ENCODE measurements around the gene ERC2.

The ERC2 gene

DNA sequence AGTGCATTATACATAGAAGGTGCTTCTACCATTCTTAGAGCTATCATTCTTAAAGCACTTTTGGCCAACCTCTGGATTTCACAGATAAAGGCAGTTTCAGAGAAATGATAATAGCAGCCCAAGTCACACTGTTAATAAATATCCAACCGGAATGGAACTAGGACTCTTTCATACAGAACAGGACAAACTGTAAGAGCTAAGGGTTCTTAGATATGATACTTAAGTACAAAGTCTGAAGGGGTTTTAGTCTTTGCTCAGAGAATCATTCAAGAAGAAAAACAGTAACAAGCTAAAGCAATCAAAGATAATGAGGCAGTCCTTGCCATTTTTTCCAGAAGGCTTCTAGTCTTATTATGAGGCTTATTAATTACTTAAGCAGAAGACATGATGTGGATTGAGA is 239.0 kb downstream of the ERC2 start:
- Mint-ChIP-seq H3K27ac (no peak overlapping the region), H3K4me3 (no peak overlapping the region), H3K36me3 (ENCODE audit: low read depth) (no peaks in the 10 kb centered on the region), H3K27me3 (ENCODE audit: low read depth) (no peaks in the 10 kb centered on the region), H3K4me1 (no peaks in the 10 kb centered on the region), H3K9me3 (no peaks in the 10 kb centered on the region)
- TF ChIP-seq, protein P1, sequence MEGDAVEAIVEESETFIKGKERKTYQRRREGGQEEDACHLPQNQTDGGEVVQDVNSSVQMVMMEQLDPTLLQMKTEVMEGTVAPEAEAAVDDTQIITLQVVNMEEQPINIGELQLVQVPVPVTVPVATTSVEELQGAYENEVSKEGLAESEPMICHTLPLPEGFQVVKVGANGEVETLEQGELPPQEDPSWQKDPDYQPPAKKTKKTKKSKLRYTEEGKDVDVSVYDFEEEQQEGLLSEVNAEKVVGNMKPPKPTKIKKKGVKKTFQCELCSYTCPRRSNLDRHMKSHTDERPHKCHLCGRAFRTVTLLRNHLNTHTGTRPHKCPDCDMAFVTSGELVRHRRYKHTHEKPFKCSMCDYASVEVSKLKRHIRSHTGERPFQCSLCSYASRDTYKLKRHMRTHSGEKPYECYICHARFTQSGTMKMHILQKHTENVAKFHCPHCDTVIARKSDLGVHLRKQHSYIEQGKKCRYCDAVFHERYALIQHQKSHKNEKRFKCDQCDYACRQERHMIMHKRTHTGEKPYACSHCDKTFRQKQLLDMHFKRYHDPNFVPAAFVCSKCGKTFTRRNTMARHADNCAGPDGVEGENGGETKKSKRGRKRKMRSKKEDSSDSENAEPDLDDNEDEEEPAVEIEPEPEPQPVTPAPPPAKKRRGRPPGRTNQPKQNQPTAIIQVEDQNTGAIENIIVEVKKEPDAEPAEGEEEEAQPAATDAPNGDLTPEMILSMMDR (IDR thresholded peaks at IDR 0.05; ENCODE audit: unreplicated experiment in 3 of 3): no peak

DNA sequence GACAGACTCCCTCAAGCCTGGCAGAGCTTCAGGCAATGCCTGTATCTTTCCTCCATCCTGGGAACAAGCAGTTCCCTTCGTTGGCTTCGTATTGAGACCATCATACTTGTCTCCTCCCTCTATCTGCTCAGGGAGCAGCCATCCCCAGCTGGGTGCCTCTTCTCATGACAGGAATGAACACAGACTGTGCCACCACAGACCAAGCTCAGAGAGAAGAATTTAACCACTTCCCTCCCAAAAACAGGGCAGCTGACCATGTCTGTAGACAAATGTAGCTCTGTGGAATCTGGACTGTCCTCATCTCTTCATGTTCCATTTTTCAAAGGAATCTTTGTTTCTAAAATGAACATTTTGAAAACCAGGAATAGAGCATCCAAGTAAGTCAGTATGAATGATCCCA is 245.4 kb downstream of the ERC2 start:
- no peaks in the 10 kb centered on the region for H3K4me1 Mint-ChIP-seq
- H3K9me3 Mint-ChIP-seq: no peaks in the 10 kb centered on the region
- H3K27me3 Mint-ChIP-seq (ENCODE audit: low read depth): no peaks in the 10 kb centered on the region
- H3K4me3 Mint-ChIP-seq: no peak overlapping the region
- TF ChIP-seq, protein P1 (IDR thresholded peaks at IDR 0.05; ENCODE audit: unreplicated experiment in 3 of 3): no peak
- H3K36me3 Mint-ChIP-seq (ENCODE audit: low read depth): no peaks in the 10 kb centered on the region
- no peak overlapping the region for H3K27ac Mint-ChIP-seq

DNA sequence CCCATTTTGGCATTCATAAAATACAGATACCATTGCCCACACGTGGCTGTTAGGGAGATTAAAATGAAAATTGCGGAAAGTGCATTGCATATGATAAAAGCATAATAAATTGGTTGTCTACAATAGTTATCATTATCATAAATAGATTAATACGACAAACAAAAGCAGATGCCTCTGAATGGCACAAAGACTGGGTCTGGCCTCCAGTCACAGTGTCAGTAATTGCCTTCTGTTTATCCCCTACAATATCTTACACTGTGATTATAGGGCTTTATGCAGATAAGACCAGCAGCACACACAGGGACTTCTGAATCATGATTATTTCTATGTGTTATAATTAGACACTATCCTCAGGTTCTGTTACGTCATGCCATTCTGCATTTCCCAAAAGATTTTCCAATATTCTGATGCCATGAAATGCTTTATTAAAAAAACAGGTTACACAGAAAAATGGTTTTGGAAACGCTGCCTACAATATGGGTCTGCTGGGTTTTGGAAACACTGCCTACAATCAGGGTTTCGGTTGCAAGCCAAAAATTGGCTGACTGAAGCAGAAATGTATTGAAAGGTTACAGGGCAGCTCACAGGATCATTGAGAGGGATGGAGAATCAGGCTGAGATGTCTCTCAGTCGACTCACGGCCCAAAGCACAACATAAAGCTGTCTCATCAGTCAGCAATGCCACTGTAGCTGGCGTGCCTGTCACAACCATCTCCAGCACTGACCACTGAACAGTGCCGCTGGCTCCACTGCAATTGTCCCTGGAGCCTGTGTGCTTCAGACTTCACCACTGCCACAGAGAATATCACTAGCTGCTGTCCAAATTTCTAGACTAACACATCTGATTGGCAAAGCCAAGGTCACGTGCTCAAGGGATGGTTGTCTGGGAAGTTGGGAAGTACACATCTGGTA is 248.1 kb downstream of the ERC2 start:
- no peaks in the 10 kb centered on the region for H3K4me1 Mint-ChIP-seq
- no peak overlapping the region for H3K4me3 Mint-ChIP-seq
- TF ChIP-seq, protein P1 (IDR thresholded peaks at IDR 0.05; ENCODE audit: unreplicated experiment in 3 of 3): no peak
- H3K36me3 Mint-ChIP-seq (ENCODE audit: low read depth): no peaks in the 10 kb centered on the region
- H3K27me3 Mint-ChIP-seq (ENCODE audit: low read depth): no peaks in the 10 kb centered on the region
- H3K27ac Mint-ChIP-seq: no peak overlapping the region
- H3K9me3 Mint-ChIP-seq: peaks cover 9% of the 10 kb centered on the region

DNA sequence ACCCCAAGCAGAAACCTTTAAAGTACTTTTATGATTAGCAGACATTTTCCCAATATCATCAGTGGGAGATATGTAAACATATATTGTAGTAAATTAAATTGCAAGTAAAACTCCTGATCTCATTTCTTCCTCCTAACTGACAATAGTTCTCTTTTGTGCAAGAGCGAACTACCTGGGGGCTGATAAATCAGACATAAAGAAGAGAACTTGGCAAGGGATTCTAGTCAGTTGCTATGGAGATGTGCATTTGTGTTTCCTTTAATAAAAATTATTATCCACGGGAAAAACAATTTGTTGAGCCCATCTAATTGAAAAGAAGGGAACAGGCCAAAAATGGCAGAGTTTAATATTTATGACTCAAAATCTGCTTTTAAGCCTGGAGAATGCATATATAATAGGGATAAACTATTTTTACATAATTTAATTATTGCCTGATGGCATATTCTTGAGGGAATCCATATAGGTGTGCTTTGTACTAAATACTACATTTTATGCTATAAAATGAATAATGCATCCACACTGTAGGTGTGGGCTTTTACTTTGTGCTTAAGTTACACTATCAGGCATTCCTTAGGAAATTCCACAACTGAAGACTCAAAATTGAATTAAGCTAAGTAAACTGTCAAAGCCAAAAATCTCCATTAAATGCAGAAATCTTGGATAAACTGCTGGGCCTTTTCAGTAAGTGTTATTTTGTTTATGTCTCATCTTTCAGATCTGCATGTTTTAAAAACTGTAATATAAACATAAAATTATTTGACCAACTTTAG is 258.1 kb downstream of the ERC2 start:
- H3K9me3 Mint-ChIP-seq: peaks cover 18% of the 10 kb centered on the region
- no peak overlapping the region for H3K4me3 Mint-ChIP-seq
- H3K27ac Mint-ChIP-seq: peak overlapping the region; percentile 16 to 67 (median 58)
- TF ChIP-seq, protein P1 (IDR thresholded peaks at IDR 0.05; ENCODE audit: unreplicated experiment in 3 of 3): no peak
- H3K36me3 Mint-ChIP-seq (ENCODE audit: low read depth): peaks cover 7% of the 10 kb centered on the region
- H3K4me1 Mint-ChIP-seq: peaks cover 22% of the 10 kb centered on the region
- peaks cover 5% of the 10 kb centered on the region for H3K27me3 Mint-ChIP-seq (ENCODE audit: low read depth)

DNA sequence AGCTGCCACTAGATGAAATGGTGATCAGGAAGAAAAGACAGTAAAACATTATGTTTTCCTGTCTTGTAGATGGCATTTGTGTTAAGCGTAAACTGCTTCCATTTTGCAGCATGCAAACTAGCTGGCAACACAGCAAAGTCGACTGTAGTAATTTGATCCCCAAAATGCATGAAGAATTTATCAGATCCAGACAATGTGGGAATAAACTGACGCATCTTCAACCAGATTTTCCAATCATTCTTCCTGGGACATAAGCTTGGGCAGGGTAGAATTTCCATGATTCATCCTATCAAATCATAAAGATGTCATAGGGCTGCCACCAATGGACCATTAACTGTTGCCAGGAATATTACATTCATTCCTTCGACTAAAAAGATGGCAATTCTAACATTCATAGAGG is 260.3 kb downstream of the ERC2 start:
- Mint-ChIP-seq H3K4me3 (no peak overlapping the region), H3K4me1 (peaks cover 22% of the 10 kb centered on the region), H3K36me3 (ENCODE audit: low read depth) (peaks cover 7% of the 10 kb centered on the region), H3K27me3 (ENCODE audit: low read depth) (no peaks in the 10 kb centered on the region), H3K27ac (peak overlapping the region in 1 of 3 experiments; percentile 38), H3K9me3 (peaks cover 14% of the 10 kb centered on the region)
- TF ChIP-seq, protein P1 (IDR thresholded peaks at IDR 0.05; ENCODE audit: unreplicated experiment in 3 of 3): no peak
